ENCODE measurements around the gene ABCC9.

DNA sequence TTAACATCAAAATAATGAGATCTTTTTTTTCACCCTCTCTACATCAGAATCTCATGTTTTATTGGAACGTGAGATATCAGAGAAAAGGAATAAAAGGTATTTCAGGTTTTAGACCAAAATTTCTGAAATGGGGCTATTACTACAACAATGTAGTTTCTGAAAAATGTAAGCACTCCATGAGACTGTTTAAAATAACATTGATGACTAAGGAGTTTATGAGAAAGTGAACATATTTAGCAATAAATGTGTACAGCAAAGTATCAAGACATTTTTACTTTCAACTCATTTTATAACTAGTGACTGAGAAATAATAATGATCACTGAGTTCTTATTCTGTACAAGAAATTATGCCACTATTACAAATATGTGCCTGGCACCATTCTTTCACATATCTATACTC lies 39.3 kb upstream of the ABCC9 start:
- TF ChIP-seq, protein P1, sequence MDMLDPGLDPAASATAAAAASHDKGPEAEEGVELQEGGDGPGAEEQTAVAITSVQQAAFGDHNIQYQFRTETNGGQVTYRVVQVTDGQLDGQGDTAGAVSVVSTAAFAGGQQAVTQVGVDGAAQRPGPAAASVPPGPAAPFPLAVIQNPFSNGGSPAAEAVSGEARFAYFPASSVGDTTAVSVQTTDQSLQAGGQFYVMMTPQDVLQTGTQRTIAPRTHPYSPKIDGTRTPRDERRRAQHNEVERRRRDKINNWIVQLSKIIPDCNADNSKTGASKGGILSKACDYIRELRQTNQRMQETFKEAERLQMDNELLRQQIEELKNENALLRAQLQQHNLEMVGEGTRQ (IDR thresholded peaks at IDR 0.05; ENCODE audit: borderline replicate concordance, low read depth, low read length) = no peak
- TF ChIP-seq ELF1 (IDR thresholded peaks at IDR 0.05) (no peak), SMC3 (IDR thresholded peaks at IDR 0.05; ENCODE audit: low read depth, low read length) (no peak), TEAD4 (IDR thresholded peaks at IDR 0.05; ENCODE audit: borderline replicate concordance, insufficient read depth) (no peak), FOXJ3 (CRISPR knock-in tag; IDR thresholded peaks at IDR 0.05) (no peak)
- TF ChIP-seq, protein P2, sequence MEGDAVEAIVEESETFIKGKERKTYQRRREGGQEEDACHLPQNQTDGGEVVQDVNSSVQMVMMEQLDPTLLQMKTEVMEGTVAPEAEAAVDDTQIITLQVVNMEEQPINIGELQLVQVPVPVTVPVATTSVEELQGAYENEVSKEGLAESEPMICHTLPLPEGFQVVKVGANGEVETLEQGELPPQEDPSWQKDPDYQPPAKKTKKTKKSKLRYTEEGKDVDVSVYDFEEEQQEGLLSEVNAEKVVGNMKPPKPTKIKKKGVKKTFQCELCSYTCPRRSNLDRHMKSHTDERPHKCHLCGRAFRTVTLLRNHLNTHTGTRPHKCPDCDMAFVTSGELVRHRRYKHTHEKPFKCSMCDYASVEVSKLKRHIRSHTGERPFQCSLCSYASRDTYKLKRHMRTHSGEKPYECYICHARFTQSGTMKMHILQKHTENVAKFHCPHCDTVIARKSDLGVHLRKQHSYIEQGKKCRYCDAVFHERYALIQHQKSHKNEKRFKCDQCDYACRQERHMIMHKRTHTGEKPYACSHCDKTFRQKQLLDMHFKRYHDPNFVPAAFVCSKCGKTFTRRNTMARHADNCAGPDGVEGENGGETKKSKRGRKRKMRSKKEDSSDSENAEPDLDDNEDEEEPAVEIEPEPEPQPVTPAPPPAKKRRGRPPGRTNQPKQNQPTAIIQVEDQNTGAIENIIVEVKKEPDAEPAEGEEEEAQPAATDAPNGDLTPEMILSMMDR (IDR thresholded peaks at IDR 0.05) = no peak
